GM12801 (cell line): ENCODE data around the gene THRAP3.

Source experiments
- TF ChIP-seq, protein P1 (sequence below): IDR thresholded peaks from one replicate; pipeline ENCODE4 v1.5.1; 2011; ENCODE audit warnings: control low read depth; ENCODE audit not compliant: insufficient read length; ENCODE audit errors: extremely low read depth

Gene THRAP3

GRCh38 chr1:36351227-36351977 lies 127.2 kb downstream of the THRAP3 start:
- TF ChIP-seq, protein P1, sequence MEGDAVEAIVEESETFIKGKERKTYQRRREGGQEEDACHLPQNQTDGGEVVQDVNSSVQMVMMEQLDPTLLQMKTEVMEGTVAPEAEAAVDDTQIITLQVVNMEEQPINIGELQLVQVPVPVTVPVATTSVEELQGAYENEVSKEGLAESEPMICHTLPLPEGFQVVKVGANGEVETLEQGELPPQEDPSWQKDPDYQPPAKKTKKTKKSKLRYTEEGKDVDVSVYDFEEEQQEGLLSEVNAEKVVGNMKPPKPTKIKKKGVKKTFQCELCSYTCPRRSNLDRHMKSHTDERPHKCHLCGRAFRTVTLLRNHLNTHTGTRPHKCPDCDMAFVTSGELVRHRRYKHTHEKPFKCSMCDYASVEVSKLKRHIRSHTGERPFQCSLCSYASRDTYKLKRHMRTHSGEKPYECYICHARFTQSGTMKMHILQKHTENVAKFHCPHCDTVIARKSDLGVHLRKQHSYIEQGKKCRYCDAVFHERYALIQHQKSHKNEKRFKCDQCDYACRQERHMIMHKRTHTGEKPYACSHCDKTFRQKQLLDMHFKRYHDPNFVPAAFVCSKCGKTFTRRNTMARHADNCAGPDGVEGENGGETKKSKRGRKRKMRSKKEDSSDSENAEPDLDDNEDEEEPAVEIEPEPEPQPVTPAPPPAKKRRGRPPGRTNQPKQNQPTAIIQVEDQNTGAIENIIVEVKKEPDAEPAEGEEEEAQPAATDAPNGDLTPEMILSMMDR: no peak

GRCh38 chr1:36352125-36352909 lies 128.1 kb downstream of the THRAP3 start:
- TF ChIP-seq, protein P1: no peak

DNA sequence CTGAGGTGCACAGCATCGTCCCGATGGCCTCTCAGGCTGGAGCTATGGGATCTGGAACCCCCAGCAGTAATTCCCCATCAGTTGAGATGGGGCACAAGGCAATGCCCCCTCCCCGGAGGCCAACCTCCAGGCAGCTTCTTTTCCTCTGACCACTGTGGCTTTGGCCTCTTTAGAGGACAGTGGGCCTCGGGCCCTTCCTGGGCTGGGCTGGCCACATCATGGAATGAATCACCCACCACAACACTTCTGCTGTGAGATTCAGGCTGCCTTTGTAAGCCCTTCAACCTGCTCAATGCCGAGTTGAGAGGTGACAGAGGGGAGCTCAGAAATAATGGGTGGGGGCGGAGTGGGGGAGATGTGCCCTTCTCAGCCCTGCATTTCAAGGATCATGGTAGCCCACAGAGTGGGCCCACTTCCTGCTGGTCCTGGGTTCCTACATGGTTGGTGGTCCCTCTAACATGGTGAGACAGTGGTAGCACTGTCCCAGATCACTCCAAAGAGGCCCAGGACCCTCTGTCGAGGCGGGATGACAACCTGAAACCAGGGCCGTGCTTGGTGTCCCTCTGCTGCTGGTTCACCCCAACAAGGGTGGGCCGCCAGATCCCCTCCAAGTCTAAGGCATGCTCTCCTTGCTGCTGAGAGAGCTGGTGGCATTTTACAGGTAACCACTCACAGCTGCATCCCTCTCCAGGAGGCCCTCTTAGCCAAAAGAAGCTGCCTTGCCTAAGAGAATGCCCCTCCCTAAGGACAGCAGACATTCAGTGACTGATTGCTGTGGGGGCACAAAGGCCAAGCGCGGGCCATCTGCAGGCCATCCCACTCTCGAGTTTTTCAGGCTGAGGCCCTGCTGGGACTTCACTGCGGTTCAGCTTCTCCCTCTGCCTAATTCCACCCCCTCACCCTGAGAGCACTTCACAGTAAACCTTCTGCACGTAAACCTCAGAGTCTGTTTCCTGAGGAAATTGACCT lies 129.0 kb downstream of the THRAP3 start:
- TF ChIP-seq, protein P1: no peak

DNA sequence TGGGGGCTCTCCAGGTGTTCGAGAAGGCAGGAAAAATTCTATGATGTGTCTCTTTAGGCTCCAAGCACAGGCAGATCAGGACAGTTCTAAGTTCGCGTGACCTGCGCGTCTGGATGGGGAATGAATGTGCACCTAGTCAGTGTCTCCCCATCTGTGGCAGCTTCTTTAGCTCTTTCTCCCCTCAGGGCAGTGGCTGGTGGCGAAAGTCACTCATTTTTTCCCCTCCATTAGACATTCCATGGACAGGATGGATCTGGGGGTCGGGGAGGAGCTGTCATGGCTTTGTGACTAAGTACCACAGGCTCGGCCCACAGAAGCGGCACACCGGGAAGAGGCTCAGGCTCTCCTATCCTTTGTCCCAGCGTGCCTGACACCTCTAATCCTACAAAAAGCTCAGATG lies 130.2 kb downstream of the THRAP3 start:
- TF ChIP-seq, protein P1: no peak
